Renal cortical epithelial cell (primary cell): ENCODE results near the gene SLC38A8. TPM values are rescaled to one million over a fixed set of nuclear protein-coding genes. Genes with fewer than 3 reads are reported as not detected.

Experiments used
- DNase-seq: peaks from one replicate; pipeline ENCODE4 v3.0.0-alpha.2; 2011; ENCODE audit warnings: low read depth
- total RNA-seq: library from RNA; depleted of rRNA; stranded (reverse); fragments of >200 nt; gene quantifications from 2 replicates; pipeline ENCODE4 v1.2.3, GENCODE V29; 2014

The SLC38A8 gene
- total RNA-seq, 1 donor from 2014 or later: not detected

- DNase-seq: no peak
These were observed 71.1 kb downstream of the SLC38A8 start for GRCh38 chr16:83971165-83972130.

DNA sequence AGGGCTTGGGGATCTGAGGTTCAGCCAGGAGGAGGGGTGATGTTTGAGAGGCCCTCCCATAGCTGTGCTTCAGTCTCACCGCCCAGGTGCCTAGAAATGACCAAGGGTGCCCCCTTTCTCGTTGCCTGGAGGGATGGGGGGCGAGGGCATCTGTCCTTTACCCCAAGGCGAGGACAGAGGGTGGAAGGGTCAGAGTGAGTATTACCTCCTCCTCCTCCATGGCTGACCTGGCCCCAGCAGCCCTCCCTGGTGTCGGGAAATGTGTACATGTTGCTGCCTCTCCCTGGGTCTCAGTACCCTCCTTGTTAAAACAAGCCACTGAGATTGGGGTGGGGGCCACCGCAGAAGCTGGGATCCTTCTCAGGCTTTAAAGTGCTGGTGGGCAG lies 72.2 kb downstream of the SLC38A8 start:
- DNase-seq: no peak

GRCh38 chr16:83969771-83970429 lies 72.7 kb downstream of the SLC38A8 start:
- DNase-seq: no peak

GRCh38 chr16:83968891-83969649 lies 73.5 kb downstream of the SLC38A8 start:
- no peak for DNase-seq

DNA sequence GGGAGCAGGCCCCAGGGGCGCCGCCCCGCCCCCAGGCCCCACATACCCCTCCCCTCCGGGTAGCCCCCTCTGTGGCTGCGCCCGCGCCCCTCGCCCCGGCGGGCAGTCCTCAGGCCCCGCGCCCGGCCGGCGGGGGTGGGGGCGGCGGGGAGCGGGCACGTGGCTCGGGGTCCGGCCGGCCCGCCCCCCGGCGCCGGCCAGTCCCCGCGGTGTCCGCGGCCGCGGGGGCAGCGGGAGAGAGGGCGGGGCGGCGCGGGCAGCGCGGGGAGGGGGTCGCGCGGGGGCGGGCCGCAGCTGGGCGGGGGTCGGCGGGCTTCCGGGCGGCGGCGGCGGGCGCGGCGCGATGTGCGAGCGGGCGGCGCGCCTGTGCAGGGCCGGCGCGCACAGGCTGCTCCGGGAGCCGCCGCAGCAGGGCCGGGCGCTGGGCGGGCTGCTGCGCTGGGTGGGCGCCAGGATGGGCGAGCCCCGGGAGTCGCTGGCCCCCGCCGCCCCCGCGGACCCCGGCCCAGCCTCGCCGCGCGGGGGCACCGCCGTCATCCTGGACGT lies 74.2 kb downstream of the SLC38A8 start:
- no peak for DNase-seq

- DNase-seq: no peak
These were observed 74.7 kb downstream of the SLC38A8 start, which contains the start of gene NECAB2 for GRCh38 chr16:83967838-83968305. NECAB2 (plus strand) TSS chr16:83968244; CDS start chr16:83968649, 405 bp downstream.

DNA sequence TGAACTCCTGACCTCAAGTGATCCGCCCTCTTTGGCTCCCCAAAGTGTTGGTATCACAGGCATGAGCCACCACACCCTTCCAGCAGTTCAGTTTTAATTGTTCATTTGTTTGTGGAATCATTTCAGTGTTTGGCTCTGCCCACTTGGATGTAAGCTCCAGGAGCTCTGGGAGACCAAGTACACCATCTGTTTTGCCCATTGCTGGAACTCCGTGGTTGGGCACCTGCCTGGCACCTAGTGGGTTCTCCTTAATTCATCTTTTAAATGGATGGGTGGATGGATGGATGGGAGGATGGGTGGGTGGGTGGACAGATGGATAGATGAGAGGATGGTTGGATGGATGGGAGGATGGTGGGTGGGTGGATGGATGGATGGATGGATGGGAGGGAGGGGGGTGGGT lies 75.5 kb downstream of the SLC38A8 start:
- DNase-seq: no peak

GRCh38 chr16:83966153-83966696 lies 76.4 kb downstream of the SLC38A8 start:
- DNase-seq: no peak

GRCh38 chr16:83965444-83966152 lies 77.0 kb downstream of the SLC38A8 start:
- no peak for DNase-seq

DNA sequence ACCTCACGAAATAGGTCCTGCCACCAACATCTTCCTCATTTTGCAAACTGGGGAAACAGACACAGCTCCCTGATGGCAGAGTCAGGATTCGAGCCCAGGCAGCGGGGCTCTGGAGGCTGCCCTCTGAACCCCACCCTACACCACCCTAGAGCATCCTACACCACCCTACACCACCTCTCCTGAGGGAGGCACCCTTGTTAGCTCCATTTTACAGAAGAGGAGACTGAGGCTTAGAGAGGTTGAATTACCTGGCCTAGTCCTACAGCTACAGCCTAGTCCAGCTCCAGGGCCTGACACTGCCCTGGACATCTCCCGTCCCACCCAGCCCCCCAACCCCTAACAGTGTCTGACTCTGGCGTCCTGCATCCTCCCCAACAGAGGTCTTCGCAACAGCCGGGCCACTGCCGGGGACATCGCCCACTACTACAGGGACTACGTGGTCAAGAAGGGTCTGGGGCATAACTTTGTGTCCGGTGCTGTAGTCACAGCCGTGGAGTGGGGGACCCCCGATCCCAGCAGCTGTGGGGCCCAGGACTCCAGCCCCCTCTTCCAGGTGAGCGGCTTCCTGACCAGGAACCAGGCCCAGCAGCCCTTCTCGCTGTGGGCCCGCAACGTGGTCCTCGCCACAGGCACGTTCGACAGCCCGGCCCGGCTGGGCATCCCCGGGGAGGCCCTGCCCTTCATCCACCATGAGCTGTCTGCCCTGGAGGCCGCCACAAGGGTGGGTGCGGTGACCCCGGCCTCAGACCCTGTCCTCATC lies 77.7 kb downstream of the SLC38A8 start:
- no peak for DNase-seq

GRCh38 chr16:83963277-83964119 lies 79.1 kb downstream of the SLC38A8 start:
- DNase-seq: no peak

DNA sequence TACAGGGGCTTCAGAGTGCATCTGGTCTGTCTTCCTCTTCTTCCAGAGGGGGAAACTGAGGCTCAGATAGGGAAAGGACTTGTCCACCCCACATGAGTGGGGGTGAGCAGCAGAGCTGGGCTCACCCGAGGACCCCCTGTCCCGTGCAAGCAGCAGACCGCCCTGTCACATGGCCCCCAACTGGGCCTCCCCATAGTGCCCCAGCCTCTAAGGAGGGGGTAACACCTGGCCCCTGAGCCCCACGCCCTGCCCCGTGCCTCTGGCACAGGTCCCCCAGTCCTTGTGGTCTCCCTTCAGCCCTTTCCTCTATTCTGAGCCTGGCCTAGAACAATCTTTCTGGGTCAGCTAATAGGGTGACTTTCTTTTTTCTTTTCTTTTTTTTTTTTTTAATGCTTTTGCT lies 81.0 kb downstream of the SLC38A8 start:
- no peak for DNase-seq

DNA sequence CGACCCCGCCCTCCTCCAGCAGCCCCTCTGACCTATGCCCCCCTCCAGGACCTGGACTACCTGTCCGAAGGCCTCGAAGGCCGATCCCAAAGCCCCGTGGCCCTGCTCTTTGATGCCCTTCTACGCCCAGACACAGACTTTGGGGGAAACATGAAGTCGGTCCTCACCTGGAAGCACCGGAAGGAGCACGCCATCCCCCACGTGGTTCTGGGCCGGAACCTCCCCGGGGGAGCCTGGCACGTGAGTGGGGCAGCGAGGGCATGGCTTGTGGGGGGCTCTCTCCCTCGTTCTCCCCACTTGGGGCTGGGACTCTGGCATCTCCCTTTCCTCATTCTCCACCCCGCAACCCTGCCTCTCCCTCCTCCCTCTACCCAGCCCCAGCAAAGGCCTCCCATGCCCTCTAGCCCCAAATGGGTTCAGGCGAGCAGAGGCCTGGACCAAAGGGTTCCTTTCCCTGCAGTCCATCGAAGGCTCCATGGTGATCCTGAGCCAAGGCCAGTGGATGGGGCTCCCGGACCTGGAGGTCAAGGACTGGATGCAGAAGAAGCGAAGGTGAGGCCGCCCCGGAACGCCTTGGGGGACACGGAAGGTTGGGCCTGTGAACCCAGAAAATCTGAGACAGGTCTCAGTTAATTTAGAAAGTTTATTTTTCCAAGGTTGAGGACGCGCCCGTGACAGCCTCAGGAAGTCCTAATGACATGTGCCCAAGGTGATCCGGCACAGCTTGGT lies 81.9 kb downstream of the SLC38A8 start:
- DNase-seq: no peak

Other genes with a start within 250 kb of the SLC38A8 start
- gene HSBP1, start 234.8 kb downstream of the SLC38A8 start, total RNA-seq: 39.1 and 103 TPM in 2 replicates
- gene MLYCD, start 143.7 kb downstream of the SLC38A8 start, total RNA-seq: 3.6 and 7.1 TPM in 2 replicates
- gene OSGIN1, start 89.6 kb downstream of the SLC38A8 start, total RNA-seq: 0.69 and 1.4 TPM in 2 replicates
- gene NECAB2, start 74.6 kb downstream of the SLC38A8 start, total RNA-seq: not detected in 2 replicates
- gene MBTPS1, start 74.1 kb upstream of the SLC38A8 start, total RNA-seq: 71.0 and 115 TPM in 2 replicates
- gene HSDL1, start 102.4 kb upstream of the SLC38A8 start, total RNA-seq: 32.0 and 34.6 TPM in 2 replicates
- 0.45 TPM in 1 of 2 replicates, not detected in the other for gene DNAAF1, start 102.5 kb upstream of the SLC38A8 start, total RNA-seq
- gene TAF1C, start 144.3 kb upstream of the SLC38A8 start, total RNA-seq: 11.1 and 24.5 TPM in 2 replicates
- gene ADAD2, start 148.4 kb upstream of the SLC38A8 start, total RNA-seq: 0.35 TPM in 1 of 2 replicates, not detected in the other
- gene KCNG4, start 197.2 kb upstream of the SLC38A8 start, total RNA-seq: not detected in 2 replicates